SK-N-SH (cell line): ENCODE measurements around the gene LCN6. TPM values are rescaled to one million over a fixed set of nuclear protein-coding genes. Genes with fewer than 3 reads are reported as not detected.
A peak's percentile ranks its signal among the peaks of the same experiment; 100 is the strongest.

Experiments
- CTCF ChIA-PET: fragments of 300-600, 350-600 bp; formaldehyde crosslinking; extraction: SDS; loops from one replicate; lab custom pipeline; 2021; lab: Yijun Ruan, JAX
- POLR2A ChIA-PET: fragments of 350-600 bp; sonication (Branson Sonifier 250); formaldehyde crosslinking; extraction: SDS; loops from one replicate; lab custom pipeline; 2020; ENCODE audit warnings: antibody characterized with exemption, inconsistent platforms; lab: Yijun Ruan, JAX
- DNase-seq: peaks from one replicate; pipeline ENCODE4 v3.0.0; 2012
- H2AFZ ChIP-seq: fragments of 200-600 bp; sonication (generic); 2 replicates; pipeline ENCODE4 v1.8.1; 2016; ENCODE audit warnings: antibody characterized with exemption, mild to moderate bottlenecking, low read depth
- H3F3A ChIP-seq: fragments of 200-600 bp; sonication (generic); replicated peaks from 2 replicates; pipeline ENCODE3; 2016; ENCODE audit warnings: antibody characterized with exemption, mild to moderate bottlenecking; ENCODE audit not compliant: insufficient read depth
- H3K27ac ChIP-seq, 2 experiments: fragments of 200-500 bp in 1 of 2; fragments of 200-600 bp in 1 of 2; sonication (Bioruptor generic) in 1 of 2; sonication (generic), shearing (Covaris generic) in 1 of 2; 2 replicates each; pipeline versions ENCODE4 v1.5.1 to v1.6.1; 2014 to 2016; ENCODE audit warnings: low read depth in 2 of 2, inconsistent platforms in 1 of 2, low read length in 1 of 2, mild to moderate bottlenecking in 1 of 2, mixed read lengths in 1 of 2
- H3K27me3 ChIP-seq: fragments of 200-600 bp; sonication (generic), shearing (Covaris generic); 2 replicates; pipeline ENCODE4 v1.6.1; 2016; ENCODE audit warnings: mixed run types; ENCODE audit not compliant: insufficient read depth
- H3K36me3 ChIP-seq, 2 experiments: fragments of 200-500 bp in 1 of 2; fragments of 200-600 bp in 1 of 2; sonication (Bioruptor generic) in 1 of 2; sonication (generic) in 1 of 2; replicated peaks in 1 of 2; 2 replicates each; pipeline versions ENCODE3 to v1.5.1; 2014 to 2016; ENCODE audit warnings: low read length in 1 of 2, mild to moderate bottlenecking in 1 of 2; ENCODE audit not compliant: insufficient read depth in 2 of 2, control insufficient read depth in 1 of 2
- H3K4me1 ChIP-seq, 2 experiments: fragments of 200-500 bp in 1 of 2; fragments of 200-600 bp in 1 of 2; sonication (Bioruptor generic) in 1 of 2; sonication (generic), shearing (Covaris generic) in 1 of 2; 2 replicates each; pipeline versions ENCODE4 v1.5.1 to v1.6.1; 2014 to 2016; ENCODE audit warnings: low read depth in 1 of 2, low read length in 1 of 2, mixed run types in 1 of 2; ENCODE audit not compliant: insufficient read depth in 2 of 2, control insufficient read depth in 1 of 2
- H3K4me2 ChIP-seq: fragments of 200-600 bp; sonication (generic), shearing (Covaris generic); 2 replicates; pipeline ENCODE4 v1.6.1; 2017; ENCODE audit warnings: mixed run types
- H3K4me3 ChIP-seq, 2 experiments: fragments of 200-500 bp in 1 of 2; fragments of 200-600 bp in 1 of 2; sonication (Bioruptor generic) in 1 of 2; sonication (generic), shearing (Covaris generic) in 1 of 2; 2 replicates each; pipeline versions ENCODE4 v1.5.1 to v1.8.1; 2014 to 2016; ENCODE audit warnings: low read depth in 2 of 2, inconsistent platforms in 1 of 2, low read length in 1 of 2, mild to moderate bottlenecking in 1 of 2, mixed read lengths in 1 of 2, moderate library complexity in 1 of 2
- H3K79me2 ChIP-seq: fragments of 200-600 bp; sonication (generic); 2 replicates; pipeline ENCODE4 v1.8.1; 2017; ENCODE audit warnings: mild to moderate bottlenecking; ENCODE audit not compliant: insufficient read depth
- H3K9ac ChIP-seq: fragments of 200-600 bp; sonication (generic); 2 replicates; pipeline ENCODE4 v1.6.1; 2017; ENCODE audit warnings: mixed run types
- H3K9me2 ChIP-seq: fragments of 200-600 bp; sonication (generic); 2 replicates; pipeline ENCODE4 v1.6.1; 2017; ENCODE audit warnings: mixed run types
- H3K9me3 ChIP-seq: fragments of 200-600 bp; sonication (generic); 2 replicates; pipeline ENCODE4 v1.6.1; 2017; ENCODE audit warnings: mixed run types, mild to moderate bottlenecking, moderate library complexity
- H4K20me1 ChIP-seq: fragments of 200-600 bp; sonication (generic); 2 replicates; pipeline ENCODE4 v1.6.1; 2017; ENCODE audit warnings: mild to moderate bottlenecking, mixed run types; ENCODE audit not compliant: insufficient read depth
- CTCF ChIP-seq: fragments of 200-600 bp; sonication (generic); IDR thresholded peaks from 2 replicates; pipeline ENCODE4 v1.6.1; 2017; ENCODE audit warnings: antibody characterized with exemption, mild to moderate bottlenecking, moderate library complexity
- EP300 ChIP-seq, 2 experiments: IDR thresholded peaks; 2 replicates each; pipeline versions ENCODE4 v1.4.0 to v1.6.1; 2012; ENCODE audit warnings: borderline replicate concordance in 1 of 2, low read depth in 1 of 2, low read length in 1 of 2
- FOXM1 ChIP-seq: IDR thresholded peaks from 2 replicates; pipeline ENCODE4 v1.4.0; 2012; ENCODE audit warnings: low read depth, mild to moderate bottlenecking
- GATA2 ChIP-seq: sonication (generic); formaldehyde crosslinking; IDR thresholded peaks from 2 replicates; pipeline ENCODE4 v1.5.0; 2020; ENCODE audit warnings: mild to moderate bottlenecking, missing genetic modification reagents
- IRF3 ChIP-seq: fragments of 150-350 bp; IDR thresholded peaks from 2 replicates; pipeline ENCODE4 v1.6.1; 2016; ENCODE audit warnings: mild to moderate bottlenecking, low read depth, low read length
- JUND ChIP-seq: IDR thresholded peaks from 2 replicates; pipeline ENCODE4 v1.4.0; 2012
- MAX ChIP-seq: IDR thresholded peaks from 2 replicates; pipeline ENCODE4 v1.4.0; 2012; ENCODE audit warnings: low read depth
- PBX3 ChIP-seq: IDR thresholded peaks from 2 replicates; pipeline ENCODE4; 2012
- RAD21 ChIP-seq: IDR thresholded peaks from 2 replicates; pipeline ENCODE4 v1.6.1; 2012; ENCODE audit warnings: mild to moderate bottlenecking, low read length
- RFX5 ChIP-seq: IDR thresholded peaks from 2 replicates; pipeline ENCODE4 v1.6.1; 2012; ENCODE audit warnings: mild to moderate bottlenecking, improper control_type of control experiment, low read length
- RXRA ChIP-seq: IDR thresholded peaks from 2 replicates; pipeline ENCODE4 v1.4.0; 2012; ENCODE audit warnings: low read depth, mild to moderate bottlenecking, borderline replicate concordance
- TCF12 ChIP-seq: IDR thresholded peaks from 2 replicates; pipeline ENCODE4 v1.4.0; 2012
- ZBTB33 ChIP-seq: IDR thresholded peaks from 2 replicates; pipeline ENCODE4 v1.4.0; 2012; ENCODE audit warnings: low read depth, borderline replicate concordance
- WGBS: methylation state at CpG from one replicate; pipeline ENCODE4 v1.1.6; 2017; ENCODE audit warnings: low lambda C conversion rate; 5-methylcytosine and 5-hydroxymethylcytosine counted together
- polyA plus RNA-seq, 3 experiments: library from polyadenylated mRNA; depleted of rRNA; stranded (reverse); fragments of >200 nt; gene quantifications; 2 replicates each; pipeline ENCODE4 v1.2.3, GENCODE V29; 2012

LCN6 gene
- polyA plus RNA-seq, 1 of the 3 experiments (the other 2 are of a cell fraction): not detected

- Histone ChIP-seq H3K27me3 (no peaks in the 10 kb centered on the region; the same call in 1 of the 2 replicates), H3K27ac (no peak overlapping the region), H4K20me1 (no peaks in the 10 kb centered on the region), H3K36me3 (no peaks in the 10 kb centered on the region)
- TF ChIP-seq EP300 (IDR thresholded peaks at IDR 0.05; ENCODE audit: borderline replicate concordance in 1 of 2, low read depth in 1 of 2, low read length in 1 of 2) (no peak), RXRA (no peak), FOXM1 (no peak), MAX (no peak), ZBTB33 (no peak), JUND (no peak)
- TF ChIP-seq, all 33 proteins: peak for 0
- Histone ChIP-seq H3K9me3 (no peaks in the 10 kb centered on the region), H3K4me1 (peaks cover 0 to 11% of the 10 kb centered on the region in 2 experiments; a peak in 1 of 4 replicates), H2AFZ (no peak overlapping the region), H3K9ac (no peak overlapping the region), H3K79me2 (no peaks in the 10 kb centered on the region), H3K9me2 (no peaks in the 10 kb centered on the region), H3F3A (no peaks in the 10 kb centered on the region), H3K4me3 (no peak overlapping the region), H3K4me2 (no peak overlapping the region)
- 100% methylated on average over 4 of the region's 14 CpGs for WGBS
- DNase-seq: no peak
- POLR2A ChIA-PET: no interaction called here
- CTCF ChIA-PET: interaction anchor here (0.8 to 1.9 kb wide), 4 partner anchors 16 to 29 kb away, joined by 3 to 5 read pairs (median 3); no protein-coding TSS in a partner anchor
Measured at GRCh38 chr9:136763649-136764035, 15.3 kb upstream of the LCN6 start.

GRCh38 chr9:136762915-136763648 is 14.8 kb upstream of the LCN6 start:
- Histone ChIP-seq H3K9me3 (no peaks in the 10 kb centered on the region), H3K27me3 (no peaks in the 10 kb centered on the region; the same call in 1 of the 2 replicates), H3K4me1 (peaks cover 0 to 13% of the 10 kb centered on the region in 2 experiments; a peak in 1 of 4 replicates), H3K36me3 (no peaks in the 10 kb centered on the region), H3K9ac (no peak overlapping the region), H3K79me2 (no peaks in the 10 kb centered on the region), H3F3A (no peaks in the 10 kb centered on the region), H4K20me1 (no peaks in the 10 kb centered on the region)
- CTCF ChIA-PET: interaction anchor here (0.5 to 3.5 kb wide), 8 partner anchors 15 to 660 kb away, joined by 3 to 17 read pairs (median 3); partner anchors contain the start of genes EXD3 and NOXA1
- POLR2A ChIA-PET: interaction anchor here (0.6 kb wide), 1 partner anchor 394 kb away, joined by 3 read pairs; no protein-coding TSS in a partner anchor
- DNase-seq: peak; percentile 96
- TF ChIP-seq CTCF: no peak
- no peak for TF ChIP-seq RFX5
- TF ChIP-seq PBX3: no peak
- TF ChIP-seq JUND: no peak
- no peak for TF ChIP-seq TCF12
- no peak for TF ChIP-seq MAX
- TF ChIP-seq GATA2 (CRISPR knock-in tag): no peak
- no peak for TF ChIP-seq IRF3
- no peak for TF ChIP-seq ZBTB33
- TF ChIP-seq RAD21: no peak
- TF ChIP-seq, all 33 proteins: peak for 0
- no peak overlapping the region for H3K4me2 ChIP-seq
- H2AFZ ChIP-seq: no peak overlapping the region
- H3K9me2 ChIP-seq: no peaks in the 10 kb centered on the region
- 36% methylated on average over 28 of the region's 37 CpGs for WGBS
- no peak overlapping the region for H3K27ac ChIP-seq
- no peak overlapping the region for H3K4me3 ChIP-seq
